Fibroblast of the aortic adventitia (primary cell): ENCODE measurements around the gene CDC27. TPM values are rescaled to one million over a fixed set of nuclear protein-coding genes. Genes with fewer than 3 reads are reported as not detected.

Experiments used
- DNase-seq: peaks from one replicate; pipeline ENCODE4 v3.0.0-alpha.2; 2010; ENCODE audit warnings: low read depth
- H3K4me3 ChIP-seq: 2 replicates; pipeline ENCODE4 v1.5.1; 2011; ENCODE audit warnings: low read depth, mild to moderate bottlenecking, control low read depth, low read length, moderate library complexity
- total RNA-seq: library from RNA; depleted of rRNA; stranded (reverse); fragments of >200 nt; gene quantifications from 2 replicates; pipeline ENCODE4 v1.2.3, GENCODE V29; 2012; ENCODE audit warnings: low replicate concordance
- TF ChIP-seq, protein P1 (sequence below): IDR thresholded peaks from 2 replicates; pipeline ENCODE4 v1.5.1; 2011; ENCODE audit warnings: mild to moderate bottlenecking, low read length, control low read depth, inconsistent platforms; ENCODE audit not compliant: insufficient read depth

CDC27 gene
- total RNA-seq, 1 donor = 128 TPM

DNA sequence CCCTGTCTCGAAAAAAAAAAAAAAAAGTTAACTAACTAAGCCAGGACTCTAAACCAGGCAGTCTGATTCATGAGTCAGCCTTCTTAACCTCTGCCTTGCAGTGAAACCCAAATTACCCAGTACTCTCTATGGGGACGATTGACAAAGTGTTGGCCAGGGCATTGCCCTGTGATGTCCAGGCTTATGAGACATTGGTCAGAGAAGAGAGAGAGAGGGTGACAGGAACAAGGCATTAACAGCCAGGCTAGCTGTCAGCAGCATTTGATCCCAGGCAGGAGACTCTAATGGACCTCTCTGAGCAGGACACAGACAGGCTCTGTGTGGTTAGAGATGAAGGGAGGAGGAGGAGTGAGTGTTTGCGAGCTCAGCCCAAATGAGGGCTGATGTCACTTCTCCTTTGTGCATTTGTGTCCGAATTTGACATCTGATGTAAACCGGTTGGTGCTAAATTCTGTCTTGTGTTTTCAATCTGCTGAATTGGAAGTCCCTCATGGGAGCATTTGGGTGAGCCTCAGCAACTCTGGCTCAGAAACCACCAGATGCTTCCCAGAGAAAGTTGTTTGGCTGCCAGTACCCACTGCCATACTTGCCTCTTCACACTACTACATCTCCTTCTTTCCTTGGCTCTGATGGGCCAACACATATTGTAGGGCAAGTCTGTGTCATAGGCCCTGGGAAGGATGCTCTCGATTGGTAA is 15.8 kb upstream of the CDC27 start:
- peak; percentile 49 for DNase-seq
- no peak overlapping the region for H3K4me3 ChIP-seq
- TF ChIP-seq, protein P1, sequence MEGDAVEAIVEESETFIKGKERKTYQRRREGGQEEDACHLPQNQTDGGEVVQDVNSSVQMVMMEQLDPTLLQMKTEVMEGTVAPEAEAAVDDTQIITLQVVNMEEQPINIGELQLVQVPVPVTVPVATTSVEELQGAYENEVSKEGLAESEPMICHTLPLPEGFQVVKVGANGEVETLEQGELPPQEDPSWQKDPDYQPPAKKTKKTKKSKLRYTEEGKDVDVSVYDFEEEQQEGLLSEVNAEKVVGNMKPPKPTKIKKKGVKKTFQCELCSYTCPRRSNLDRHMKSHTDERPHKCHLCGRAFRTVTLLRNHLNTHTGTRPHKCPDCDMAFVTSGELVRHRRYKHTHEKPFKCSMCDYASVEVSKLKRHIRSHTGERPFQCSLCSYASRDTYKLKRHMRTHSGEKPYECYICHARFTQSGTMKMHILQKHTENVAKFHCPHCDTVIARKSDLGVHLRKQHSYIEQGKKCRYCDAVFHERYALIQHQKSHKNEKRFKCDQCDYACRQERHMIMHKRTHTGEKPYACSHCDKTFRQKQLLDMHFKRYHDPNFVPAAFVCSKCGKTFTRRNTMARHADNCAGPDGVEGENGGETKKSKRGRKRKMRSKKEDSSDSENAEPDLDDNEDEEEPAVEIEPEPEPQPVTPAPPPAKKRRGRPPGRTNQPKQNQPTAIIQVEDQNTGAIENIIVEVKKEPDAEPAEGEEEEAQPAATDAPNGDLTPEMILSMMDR = no peak

DNA sequence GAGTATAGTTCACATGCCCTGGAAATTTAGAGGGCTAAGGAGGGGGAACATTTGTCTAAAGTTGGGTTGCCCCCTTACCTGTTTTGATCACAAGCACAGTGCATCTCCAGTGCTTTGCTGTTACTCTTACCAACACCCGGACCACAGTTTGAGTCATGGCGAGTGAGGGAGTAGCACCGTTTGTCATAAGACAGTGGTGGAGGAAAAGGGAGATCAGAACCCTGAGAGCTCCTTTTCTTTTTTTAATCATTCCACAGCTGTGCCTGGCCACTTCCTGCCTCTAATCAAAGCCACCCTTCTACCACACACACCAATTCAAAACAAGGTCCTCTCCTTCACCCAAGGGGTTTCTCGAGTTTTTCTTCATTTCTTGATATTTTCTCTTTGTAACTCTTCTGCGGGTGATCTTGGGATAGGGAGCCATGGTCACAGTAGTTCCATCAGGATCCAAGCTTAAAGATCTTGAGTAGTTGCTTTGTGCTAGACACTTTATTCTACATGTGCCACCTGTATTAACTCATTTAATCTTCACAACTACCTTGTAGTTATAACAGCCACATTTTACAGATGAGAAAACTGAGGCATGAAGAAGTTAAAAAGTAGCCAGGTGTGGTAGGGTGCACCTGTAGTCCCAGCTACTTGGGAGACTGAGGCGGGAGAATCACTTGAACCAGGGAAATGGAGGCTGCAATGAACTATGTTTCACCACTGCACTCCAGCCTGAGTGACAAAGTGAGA is 15.1 kb upstream of the CDC27 start:
- TF ChIP-seq, protein P1 = no peak
- H3K4me3 ChIP-seq = no peak overlapping the region
- DNase-seq = no peak

DNA sequence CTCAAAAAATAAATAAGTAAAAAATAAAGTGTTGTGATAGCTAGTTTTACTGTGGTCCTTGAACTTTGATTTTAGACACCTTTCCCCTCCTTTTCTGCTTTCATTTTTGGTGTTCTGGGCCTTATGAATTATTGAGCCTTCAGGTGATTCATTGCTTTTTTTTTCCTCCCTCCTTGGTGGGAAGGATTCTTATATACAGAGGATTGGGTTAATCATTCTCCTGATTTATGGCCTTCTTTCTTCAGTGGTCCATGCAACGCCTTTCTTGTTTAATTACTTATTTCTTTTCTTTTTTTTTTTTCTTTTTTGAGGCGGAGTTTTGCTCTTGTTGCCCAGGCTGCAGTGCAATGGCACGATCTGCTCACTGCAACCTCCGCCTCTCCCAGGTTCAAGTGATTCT is 12.1 kb upstream of the CDC27 start:
- no peak overlapping the region for H3K4me3 ChIP-seq
- no peak for DNase-seq
- TF ChIP-seq, protein P1 = no peak

DNA sequence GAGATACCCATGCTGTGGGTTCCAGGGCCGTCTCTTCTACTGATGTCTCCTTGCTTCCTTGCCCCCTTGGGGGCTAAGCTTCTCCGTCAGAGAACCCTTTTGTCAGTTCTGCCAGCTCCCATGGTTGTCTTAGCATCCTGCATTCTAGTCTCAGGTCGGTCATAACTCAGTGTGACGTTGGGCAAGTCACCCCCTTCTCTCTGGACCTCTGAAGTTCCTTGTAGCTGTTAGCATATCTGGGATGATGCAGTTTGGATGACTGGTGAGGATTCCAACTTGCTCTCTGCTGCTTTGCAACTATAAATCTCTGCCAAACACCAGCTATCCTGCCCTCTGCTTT is 11.2 kb upstream of the CDC27 start:
- TF ChIP-seq, protein P1 = no peak
- DNase-seq = no peak
- no peak overlapping the region for H3K4me3 ChIP-seq

DNA sequence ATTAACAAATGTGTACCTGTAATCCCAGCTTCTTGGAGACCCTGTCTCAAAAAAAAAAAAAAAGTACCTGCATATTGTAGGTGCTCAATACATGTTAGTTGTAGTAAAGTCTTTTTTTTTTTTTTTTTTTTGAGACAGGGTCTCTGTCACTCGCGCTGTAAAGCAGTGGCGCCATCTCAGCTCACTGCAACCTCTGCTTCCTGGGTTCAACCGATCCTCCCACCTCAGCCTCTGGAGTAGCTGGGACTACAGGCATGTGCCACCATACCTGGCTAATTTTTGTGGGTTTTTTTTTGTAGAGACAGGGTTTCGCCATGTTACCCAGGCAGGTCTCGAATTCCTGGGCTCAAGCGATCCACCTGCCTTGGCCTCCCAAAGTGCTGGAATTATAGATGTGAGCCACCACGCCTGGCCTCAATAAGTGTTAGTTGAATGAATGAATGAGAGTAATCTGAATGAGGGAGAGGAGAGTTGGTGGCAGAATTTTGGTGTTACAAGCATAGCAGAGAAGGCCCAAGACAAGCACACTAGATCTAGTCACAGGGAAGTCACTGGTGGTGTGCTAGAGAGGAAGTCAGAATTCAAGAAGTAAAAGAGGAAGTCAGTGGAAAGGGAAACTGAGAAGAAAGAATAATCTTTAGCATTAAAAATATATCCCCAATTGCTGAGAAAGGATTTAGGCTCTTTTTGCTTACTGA is 10.7 kb upstream of the CDC27 start:
- TF ChIP-seq, protein P1 = no peak
- no peak for DNase-seq
- no peak overlapping the region for H3K4me3 ChIP-seq

DNA sequence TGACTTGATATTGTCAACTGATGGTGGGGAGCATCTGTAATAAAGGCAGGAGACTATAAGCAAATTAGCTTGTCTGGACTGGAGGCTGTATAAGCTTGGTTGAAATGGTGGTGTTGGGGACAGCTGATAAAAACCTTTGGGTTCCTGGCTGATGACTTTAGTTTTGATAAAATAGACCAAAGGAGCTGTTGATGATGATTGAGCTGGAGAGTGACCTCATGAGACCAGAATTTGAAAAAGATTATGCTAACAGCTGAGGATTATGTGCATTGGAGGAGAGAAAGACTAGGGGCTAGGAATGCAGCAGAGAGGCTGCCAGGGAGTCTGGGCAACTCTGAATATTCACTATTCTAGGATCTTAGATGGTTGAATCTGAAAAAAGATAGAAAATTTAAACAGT is 8.7 kb upstream of the CDC27 start:
- DNase-seq = no peak
- TF ChIP-seq, protein P1 = no peak
- H3K4me3 ChIP-seq = no peak overlapping the region
